Uterus (tissue), 2 donors: ENCODE data around the gene VAMP4.

Experiments used
- CTCF ChIP-seq, 4 experiments: fragments of 200-600 bp in 2 of 4; fragments of 450-650 bp in 2 of 4; sonication (generic) in 2 of 4; IDR thresholded peaks; one replicate each; pipeline ENCODE4 v1.5.1; 2016 to 2019; ENCODE audit warnings: antibody characterized with exemption in 4 of 4, mild to moderate bottlenecking in 2 of 4, moderate library complexity in 1 of 4
- POLR2A ChIP-seq, 2 donors: fragments of 450-650 bp; IDR thresholded peaks; one replicate each; pipeline ENCODE4 v1.6.1; 2016; ENCODE audit warnings: antibody characterized with exemption in 2 of 2, mild to moderate bottlenecking in 1 of 2, moderate library complexity in 1 of 2

- TF ChIP-seq CTCF (IDR thresholded peaks at IDR 0.05) (no peak), POLR2A (IDR thresholded peaks at IDR 0.05) (no peak)
Observed at GRCh38 chr1:171653796-171654195, 88.1 kb downstream of the VAMP4 start.
